Measurements from ENCODE around the gene CADM2. TPM values are rescaled to one million over a fixed set of nuclear protein-coding genes. Genes with fewer than 3 reads are reported as not detected.

Gene CADM2
- total RNA-seq, 6 donors from 2014 or later, result under 0.01 to 4.6 (median 1.2) TPM

GRCh38 chr3:85903434-85903833, 944.6 kb downstream of the CADM2 start:
- WGBS, 2 donors, result 56 to 59% methylated on average over 5 of the region's 5 CpGs
- Histone ChIP-seq H3K27ac (no peak overlapping the region), H3K9me3 (no peaks in the 10 kb centered on the region), H3K36me3 (no peaks in the 10 kb centered on the region), H3K4me1 (no peaks in the 10 kb centered on the region), H3K4me3 (no peak overlapping the region), H3K27me3 (no peaks in the 10 kb centered on the region)
- no peak for ATAC-seq (ENCODE audit: low FRiP score in 2 of 2)
- TF ChIP-seq CTCF (IDR thresholded peaks at IDR 0.05) (no peak), EP300 (IDR thresholded peaks at IDR 0.05) (no peak), POLR2AphosphoS5 (IDR thresholded peaks at IDR 0.05) (no peak), POLR2A (IDR thresholded peaks at IDR 0.05) (no peak)
- no peak for DNase-seq

GRCh38 chr3:85912980-85913379, 954.2 kb downstream of the CADM2 start:
- 85 to 86% methylated on average over 2 of the region's 2 CpGs for WGBS, 2 donors
- no peak for DNase-seq
- Histone ChIP-seq H3K27ac (no peak overlapping the region), H3K9me3 (no peaks in the 10 kb centered on the region), H3K4me1 (no peaks in the 10 kb centered on the region), H3K36me3 (no peaks in the 10 kb centered on the region), H3K4me3 (no peak overlapping the region), H3K27me3 (no peaks in the 10 kb centered on the region)
- TF ChIP-seq POLR2AphosphoS5 (IDR thresholded peaks at IDR 0.05) (no peak), EP300 (IDR thresholded peaks at IDR 0.05) (no peak), CTCF (IDR thresholded peaks at IDR 0.05) (no peak), POLR2A (IDR thresholded peaks at IDR 0.05) (no peak)
- ATAC-seq (ENCODE audit: low FRiP score in 2 of 2), result no peak

- DNase-seq (no peak), ATAC-seq (ENCODE audit: low FRiP score in 2 of 2) (no peak)
- Histone ChIP-seq H3K9me3 (no peaks in the 10 kb centered on the region), H3K4me3 (no peak overlapping the region), H3K27ac (no peak overlapping the region), H3K27me3 (no peaks in the 10 kb centered on the region), H3K4me1 (no peaks in the 10 kb centered on the region), H3K36me3 (no peaks in the 10 kb centered on the region)
- 85 to 88% methylated on average over 3 of the region's 3 CpGs for WGBS, 2 donors
- no peak for TF ChIP-seq EP300 (IDR thresholded peaks at IDR 0.05)
- TF ChIP-seq POLR2AphosphoS5 (IDR thresholded peaks at IDR 0.05), result no peak
- TF ChIP-seq CTCF (IDR thresholded peaks at IDR 0.05), result no peak
- TF ChIP-seq POLR2A (IDR thresholded peaks at IDR 0.05), result no peak
Measured at GRCh38 chr3:85922374-85922773, 963.6 kb downstream of the CADM2 start.

DNA sequence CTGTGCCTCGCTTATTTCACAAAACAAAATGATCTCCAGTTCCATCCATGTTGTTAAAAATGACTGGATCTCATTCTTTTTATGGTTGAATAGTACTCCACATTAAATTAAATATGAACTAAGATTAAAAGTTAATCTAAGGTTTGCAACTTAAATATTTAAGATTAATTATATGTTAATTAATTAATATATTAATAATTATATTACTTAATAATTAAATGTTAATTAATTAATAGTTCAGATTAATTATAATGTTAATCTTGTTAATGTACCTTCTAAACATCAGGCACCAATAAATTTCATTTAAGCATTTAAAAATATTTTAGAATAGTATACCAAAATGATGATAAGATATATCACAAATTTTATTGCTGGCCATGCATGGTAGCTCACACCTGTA, 971.9 kb downstream of the CADM2 start:
- TF ChIP-seq EP300 (IDR thresholded peaks at IDR 0.05) (no peak), POLR2A (IDR thresholded peaks at IDR 0.05) (no peak), POLR2AphosphoS5 (IDR thresholded peaks at IDR 0.05) (no peak), CTCF (IDR thresholded peaks at IDR 0.05) (no peak)
- H3K4me1 ChIP-seq, result no peaks in the 10 kb centered on the region
- no peak overlapping the region for H3K27ac ChIP-seq
- ATAC-seq (ENCODE audit: low FRiP score in 2 of 2), result no peak
- H3K9me3 ChIP-seq, result no peaks in the 10 kb centered on the region
- DNase-seq, result no peak
- WGBS, 2 donors, result 84 to 85% methylated on average over 1 of the region's 1 CpG
- H3K4me3 ChIP-seq, result no peak overlapping the region
- no peaks in the 10 kb centered on the region for H3K27me3 ChIP-seq
- H3K36me3 ChIP-seq, result no peaks in the 10 kb centered on the region

DNA sequence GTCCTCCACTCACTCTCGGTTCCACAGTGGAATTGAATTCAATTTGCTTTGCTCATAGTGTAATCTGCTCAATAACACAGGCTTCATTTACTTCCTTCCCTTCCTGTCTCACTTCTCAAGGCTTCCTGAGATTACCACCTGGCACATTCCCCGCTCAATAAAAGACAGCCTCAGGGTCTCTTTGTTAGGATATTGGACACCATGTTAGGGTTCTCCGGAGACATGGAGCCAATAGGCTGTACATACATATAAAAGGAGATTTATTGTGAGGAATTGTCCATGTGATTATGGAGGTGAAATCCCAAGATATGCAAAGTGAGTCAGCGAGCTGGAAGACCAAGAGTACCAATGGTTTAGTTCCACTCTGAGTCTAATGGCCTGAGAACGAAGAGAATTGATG, 974.5 kb downstream of the CADM2 start:
- H3K27me3 ChIP-seq, result no peaks in the 10 kb centered on the region
- no peaks in the 10 kb centered on the region for H3K9me3 ChIP-seq
- WGBS, 2 donors, result 63 to 72% methylated on average over 5 of the region's 5 CpGs
- no peak overlapping the region for H3K4me3 ChIP-seq
- no peaks in the 10 kb centered on the region for H3K4me1 ChIP-seq
- no peak overlapping the region for H3K27ac ChIP-seq
- H3K36me3 ChIP-seq, result no peaks in the 10 kb centered on the region
- DNase-seq (no peak), ATAC-seq (ENCODE audit: low FRiP score in 2 of 2) (no peak)
- TF ChIP-seq EP300 (IDR thresholded peaks at IDR 0.05) (no peak), POLR2AphosphoS5 (IDR thresholded peaks at IDR 0.05) (no peak), CTCF (IDR thresholded peaks at IDR 0.05) (no peak), POLR2A (IDR thresholded peaks at IDR 0.05) (no peak)

Data from upper lobe of left lung (tissue), 6 donors.